GM23338 (cell line): ENCODE results near the gene CDH18. TPM values are rescaled to one million over a fixed set of nuclear protein-coding genes. Genes with fewer than 3 reads are reported as not detected.
A peak's percentile ranks its signal among the peaks of the same experiment; 100 is the strongest.

ENCODE experiments used
- ATAC-seq: fragments of 200-7000 bp; cut with Tn5 transposase; 3 replicates; pipeline ENCODE4 v1.9.1; 2020
- DNase-seq: peaks from one replicate; pipeline ENCODE4 v3.0.0-alpha.2; 2015; ENCODE audit warnings: low spot score
- H2AFZ ChIP-seq: fragments of 200-600 bp; sonication (generic); 2 replicates; pipeline ENCODE4 v1.8.0; 2016; ENCODE audit warnings: antibody characterized with exemption, mild to moderate bottlenecking, moderate library complexity
- H3F3A ChIP-seq: fragments of 200-600 bp; sonication (generic); replicated peaks from 2 replicates; pipeline ENCODE4 v1.8.0; 2017; ENCODE audit warnings: antibody characterized with exemption, mixed run types, low read depth
- H3K27ac ChIP-seq: fragments of 200-600 bp; sonication (generic); 2 replicates; pipeline ENCODE4 v1.6.1; 2016; ENCODE audit warnings: low read depth
- H3K27me3 ChIP-seq: fragments of 200-600 bp; sonication (generic); 2 replicates; pipeline ENCODE4 v1.8.0; 2016; ENCODE audit warnings: mild to moderate bottlenecking, mixed run types, moderate library complexity; ENCODE audit not compliant: insufficient read depth
- H3K36me3 ChIP-seq: fragments of 200-600 bp; sonication (generic); 2 replicates; pipeline ENCODE4 v1.8.0; 2016; ENCODE audit warnings: mild to moderate bottlenecking; ENCODE audit not compliant: insufficient read depth
- H3K4me1 ChIP-seq: fragments of 200-600 bp; sonication (generic); 2 replicates; pipeline ENCODE4 v1.8.0; 2016; ENCODE audit warnings: mild to moderate bottlenecking, moderate library complexity; ENCODE audit not compliant: insufficient read depth
- H3K4me2 ChIP-seq: fragments of 200-600 bp; sonication (generic); 2 replicates; pipeline ENCODE4 v1.7.1; 2017; ENCODE audit warnings: mixed run types
- H3K4me3 ChIP-seq: fragments of 200-600 bp; sonication (generic); 2 replicates; pipeline ENCODE4 v1.6.1; 2016; ENCODE audit warnings: mixed run types
- H3K79me2 ChIP-seq: fragments of 200-600 bp; sonication (generic); replicated peaks from 2 replicates; pipeline ENCODE4 v1.8.0; 2017; ENCODE audit warnings: mild to moderate bottlenecking; ENCODE audit not compliant: insufficient read depth
- H3K9me2 ChIP-seq: fragments of 200-600 bp; sonication (generic); 2 replicates; pipeline ENCODE4 v1.8.0; 2017; ENCODE audit not compliant: insufficient read depth
- H4K20me1 ChIP-seq: fragments of 200-600 bp; sonication (generic); replicated peaks from 2 replicates; pipeline ENCODE4 v1.8.0; 2017; ENCODE audit warnings: mild to moderate bottlenecking; ENCODE audit not compliant: insufficient read depth
- H3K27ac Mint-ChIP-seq: 2 replicates; pipeline ENCODE4 v1.8.0; 2020; ENCODE audit warnings: inconsistent platforms, mild to moderate bottlenecking, moderate library complexity, mixed read lengths
- H3K27me3 Mint-ChIP-seq: 3 replicates; pipeline ENCODE4 v1.8.0; 2022; ENCODE audit warnings: low read depth, mild to moderate bottlenecking, moderate library complexity, mixed read lengths, inconsistent platforms; ENCODE audit not compliant: insufficient read depth, poor library complexity
- H3K36me3 Mint-ChIP-seq: 3 replicates; pipeline ENCODE4 v1.8.0; 2021; ENCODE audit warnings: low read depth, mild to moderate bottlenecking, inconsistent platforms, moderate library complexity, mixed read lengths
- H3K4me1 Mint-ChIP-seq: 3 replicates; pipeline ENCODE4 v1.8.0; 2020; ENCODE audit warnings: mild to moderate bottlenecking, inconsistent platforms, mixed read lengths
- H3K4me3 Mint-ChIP-seq: 3 replicates; pipeline ENCODE4 v1.8.0; 2021; ENCODE audit warnings: moderate library complexity, mild to moderate bottlenecking, inconsistent platforms, mixed read lengths
- H3K9me3 Mint-ChIP-seq: 3 replicates; pipeline ENCODE4 v1.8.0; 2020; ENCODE audit warnings: moderate library complexity, mild to moderate bottlenecking, inconsistent platforms, mixed read lengths
- CREB1 ChIP-seq: fragments of 250-450 bp; sonication (Bioruptor Pico); IDR thresholded peaks from 2 replicates; pipeline ENCODE4 v1.5.0; 2020; ENCODE audit warnings: low read depth, mild to moderate bottlenecking, moderate library complexity
- CTCF ChIP-seq, 2 experiments: fragments of 200-600 bp in 1 of 2; sonication (generic) in 1 of 2; conservative IDR thresholded peaks; 2 replicates each; pipeline versions ENCODE4 v1.5.1 to v1.6.1; 2016 to 2017; ENCODE audit warnings: antibody characterized with exemption in 2 of 2, low read depth in 2 of 2, mild to moderate bottlenecking in 2 of 2, moderate library complexity in 1 of 2
- ETS1 ChIP-seq: IDR thresholded peaks from 2 replicates; pipeline ENCODE4 v1.6.1; 2016; ENCODE audit warnings: antibody characterized with exemption
- EZH2 ChIP-seq: fragments of 200-600 bp; sonication (generic); IDR thresholded peaks from one replicate; pipeline ENCODE4 v1.8.0; 2017; ENCODE audit warnings: antibody characterized with exemption, mild to moderate bottlenecking, low read depth; ENCODE audit not compliant: unreplicated experiment
- EZH2phosphoT487 ChIP-seq: fragments of 200-600 bp; sonication (generic); IDR thresholded peaks from one replicate; pipeline ENCODE4 v1.8.1; 2018; ENCODE audit warnings: antibody characterized with exemption; ENCODE audit not compliant: unreplicated experiment
- JUNB ChIP-seq: IDR thresholded peaks from one replicate; pipeline ENCODE4 v1.6.1; 2016; ENCODE audit warnings: antibody characterized with exemption; ENCODE audit not compliant: unreplicated experiment
- NANOG ChIP-seq: IDR thresholded peaks from 2 replicates; pipeline ENCODE4 v1.6.1; 2016; ENCODE audit warnings: antibody characterized with exemption, borderline replicate concordance
- POLR2AphosphoS5 ChIP-seq: IDR thresholded peaks from 2 replicates; pipeline ENCODE4 v1.6.1; 2016; ENCODE audit warnings: antibody characterized with exemption, low read depth
- REST ChIP-seq: IDR thresholded peaks from one replicate; pipeline ENCODE4 v1.6.1; 2018; ENCODE audit warnings: antibody characterized with exemption; ENCODE audit not compliant: unreplicated experiment
- STAT1 ChIP-seq: IDR thresholded peaks from one replicate; pipeline ENCODE4 v1.6.1; 2016; ENCODE audit warnings: antibody characterized with exemption; ENCODE audit not compliant: unreplicated experiment
- ZNF114 ChIP-seq: fragments of 250-450 bp; sonication (Bioruptor Pico); IDR thresholded peaks from 2 replicates; pipeline ENCODE4 v1.5.0; 2020; ENCODE audit warnings: mild to moderate bottlenecking, moderate library complexity
- ZNF331 ChIP-seq: fragments of 250-450 bp; sonication (Bioruptor Pico); IDR thresholded peaks from 2 replicates; pipeline ENCODE4 v1.5.0; 2020; ENCODE audit warnings: low read depth, mild to moderate bottlenecking, moderate library complexity
- polyA plus RNA-seq: library from polyadenylated mRNA; unstranded; fragments of >200 nt; fragmentation: Nextera tagmentation; extraction: Ambion mirVana; gene quantifications from 2 replicates; pipeline ENCODE4 v1.2.1, GENCODE V29; 2016
- total RNA-seq: library from RNA; depleted of rRNA; stranded (reverse); fragments of >200 nt; shearing (Covaris generic); gene quantifications from 2 replicates; pipeline ENCODE4 v1.2.3, GENCODE V29; 2014

CDH18 gene
- total and polyA plus RNA-seq, 2 experiments from 2014 or later, result 1.3 TPM; not detected in 1

- H3K9me2 ChIP-seq, result no peaks in the 10 kb centered on the region
- peaks cover 9% of the 10 kb centered on the region for H3K4me1 Mint-ChIP-seq
- no peaks in the 10 kb centered on the region for H3K36me3 ChIP-seq
- no peak overlapping the region for H3K27ac ChIP-seq
- TF ChIP-seq CTCF (conservative IDR thresholded peaks at IDR 0.05; ENCODE audit: low read depth in 2 of 2) (peak; percentile 51 to 76), JUNB (no peak)
- H3K79me2 ChIP-seq, result no peaks in the 10 kb centered on the region
- H3K27me3 Mint-ChIP-seq, result no peaks in the 10 kb centered on the region
- H3K4me3 ChIP-seq, result no peak overlapping the region
- H3K4me2 ChIP-seq, result no peak overlapping the region
- DNase-seq (peak; percentile 66), ATAC-seq (peak; percentile 69)
- H3K36me3 Mint-ChIP-seq, result no peaks in the 10 kb centered on the region; the same call in 2 of the 3 replicates
- no peaks in the 10 kb centered on the region for H3K27me3 ChIP-seq
- no peak overlapping the region for H3K27ac Mint-ChIP-seq
- no peaks in the 10 kb centered on the region for H4K20me1 ChIP-seq
- H3K9me3 Mint-ChIP-seq, result no peaks in the 10 kb centered on the region
- H2AFZ ChIP-seq, result no peak overlapping the region
- H3K4me3 Mint-ChIP-seq, result no peak overlapping the region
- peaks cover 4% of the 10 kb centered on the region; the same call in 1 of the 2 replicates for H3K4me1 ChIP-seq
- no peaks in the 10 kb centered on the region for H3F3A ChIP-seq
Measured at GRCh38 chr5:19795218-19795617, 192.8 kb downstream of the CDH18 start.

GRCh38 chr5:19790829-19791466, 197.1 kb downstream of the CDH18 start:
- no peaks in the 10 kb centered on the region for H3K79me2 ChIP-seq
- H3K36me3 ChIP-seq, result no peaks in the 10 kb centered on the region
- H3K4me2 ChIP-seq, result no peak overlapping the region
- H3F3A ChIP-seq, result no peaks in the 10 kb centered on the region
- ATAC-seq (no peak), DNase-seq (no peak)
- H3K9me2 ChIP-seq, result no peaks in the 10 kb centered on the region
- no peak overlapping the region for H3K27ac Mint-ChIP-seq
- H4K20me1 ChIP-seq, result no peaks in the 10 kb centered on the region
- H3K4me3 ChIP-seq, result no peak overlapping the region
- no peaks in the 10 kb centered on the region for H3K27me3 ChIP-seq
- H3K27ac ChIP-seq, result no peak overlapping the region
- H3K4me1 ChIP-seq, result no peaks in the 10 kb centered on the region
- no peaks in the 10 kb centered on the region for H3K4me1 Mint-ChIP-seq
- no peak overlapping the region for H2AFZ ChIP-seq
- no peak overlapping the region for H3K4me3 Mint-ChIP-seq
- no peaks in the 10 kb centered on the region for H3K27me3 Mint-ChIP-seq
- no peaks in the 10 kb centered on the region; the same call in 2 of the 3 replicates for H3K36me3 Mint-ChIP-seq
- no peaks in the 10 kb centered on the region for H3K9me3 Mint-ChIP-seq
- TF ChIP-seq NANOG (no peak), CTCF (conservative IDR thresholded peaks at IDR 0.05; ENCODE audit: low read depth in 2 of 2) (no peak), ZNF331 (no peak), CREB1 (no peak), JUNB (no peak), EZH2phosphoT487 (no peak), REST (no peak), STAT1 (no peak), ZNF114 (no peak), ETS1 (no peak), EZH2 (no peak), POLR2AphosphoS5 (no peak)
